Measurements from ENCODE around the gene PGK1.
"Not testable (repeated sequence)": the region's sequence is repeated elsewhere in the genome, so short reads cannot be mapped to it uniquely, and the experiment has no call there.

DNA sequence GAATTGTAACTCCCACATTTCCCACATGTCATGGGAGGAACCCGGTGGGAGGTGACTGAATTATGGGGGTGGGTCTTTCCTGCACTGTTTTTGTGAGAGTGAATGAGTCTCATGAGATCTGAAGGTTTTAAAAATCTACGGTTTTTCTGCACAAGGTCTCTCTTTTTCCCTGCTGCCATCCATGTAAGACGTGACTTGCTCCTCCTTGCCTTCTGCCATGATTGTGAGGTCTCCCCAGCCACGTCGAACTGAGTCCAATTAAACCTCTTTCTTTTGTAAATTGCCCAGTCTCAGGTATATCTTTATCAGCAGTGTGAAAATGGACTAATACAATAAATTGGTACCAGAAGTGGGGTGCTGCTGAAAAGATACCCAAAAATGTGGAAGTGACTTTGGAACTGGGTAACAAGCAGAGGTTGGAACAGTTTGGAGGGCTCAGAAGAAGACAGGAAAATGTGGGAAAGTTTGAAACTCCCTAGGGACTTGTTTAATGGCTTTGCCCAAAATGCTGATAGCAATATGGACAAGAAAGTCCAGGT is 43.0 kb downstream of the PGK1 start:
- TF ChIP-seq, protein P1, sequence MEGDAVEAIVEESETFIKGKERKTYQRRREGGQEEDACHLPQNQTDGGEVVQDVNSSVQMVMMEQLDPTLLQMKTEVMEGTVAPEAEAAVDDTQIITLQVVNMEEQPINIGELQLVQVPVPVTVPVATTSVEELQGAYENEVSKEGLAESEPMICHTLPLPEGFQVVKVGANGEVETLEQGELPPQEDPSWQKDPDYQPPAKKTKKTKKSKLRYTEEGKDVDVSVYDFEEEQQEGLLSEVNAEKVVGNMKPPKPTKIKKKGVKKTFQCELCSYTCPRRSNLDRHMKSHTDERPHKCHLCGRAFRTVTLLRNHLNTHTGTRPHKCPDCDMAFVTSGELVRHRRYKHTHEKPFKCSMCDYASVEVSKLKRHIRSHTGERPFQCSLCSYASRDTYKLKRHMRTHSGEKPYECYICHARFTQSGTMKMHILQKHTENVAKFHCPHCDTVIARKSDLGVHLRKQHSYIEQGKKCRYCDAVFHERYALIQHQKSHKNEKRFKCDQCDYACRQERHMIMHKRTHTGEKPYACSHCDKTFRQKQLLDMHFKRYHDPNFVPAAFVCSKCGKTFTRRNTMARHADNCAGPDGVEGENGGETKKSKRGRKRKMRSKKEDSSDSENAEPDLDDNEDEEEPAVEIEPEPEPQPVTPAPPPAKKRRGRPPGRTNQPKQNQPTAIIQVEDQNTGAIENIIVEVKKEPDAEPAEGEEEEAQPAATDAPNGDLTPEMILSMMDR (conservative IDR thresholded peaks at IDR 0.05): not testable (repeated sequence)
- TF ChIP-seq ZFX (IDR thresholded peaks at IDR 0.05): not testable (repeated sequence)

All from C4-2B (cell line).